Measurements from ENCODE around the gene MAML3.

DNA sequence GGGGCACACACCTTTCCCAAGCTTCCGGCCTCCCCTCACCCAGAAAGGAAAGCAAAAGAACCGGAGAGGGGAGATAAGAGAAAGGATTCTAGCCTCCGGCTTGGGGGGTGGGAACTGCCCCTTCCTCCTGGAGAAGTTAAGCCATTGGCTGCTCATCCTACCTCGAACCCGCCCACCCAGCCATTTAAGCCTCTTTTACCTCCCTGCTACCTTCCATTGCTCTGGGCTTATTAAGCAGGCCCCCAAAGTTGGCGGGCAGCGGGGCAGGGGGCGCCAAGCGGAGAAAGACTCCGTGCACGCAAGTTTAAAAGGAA lies 2.3 kb downstream of the MAML3 start:
- TF ChIP-seq, protein P1, sequence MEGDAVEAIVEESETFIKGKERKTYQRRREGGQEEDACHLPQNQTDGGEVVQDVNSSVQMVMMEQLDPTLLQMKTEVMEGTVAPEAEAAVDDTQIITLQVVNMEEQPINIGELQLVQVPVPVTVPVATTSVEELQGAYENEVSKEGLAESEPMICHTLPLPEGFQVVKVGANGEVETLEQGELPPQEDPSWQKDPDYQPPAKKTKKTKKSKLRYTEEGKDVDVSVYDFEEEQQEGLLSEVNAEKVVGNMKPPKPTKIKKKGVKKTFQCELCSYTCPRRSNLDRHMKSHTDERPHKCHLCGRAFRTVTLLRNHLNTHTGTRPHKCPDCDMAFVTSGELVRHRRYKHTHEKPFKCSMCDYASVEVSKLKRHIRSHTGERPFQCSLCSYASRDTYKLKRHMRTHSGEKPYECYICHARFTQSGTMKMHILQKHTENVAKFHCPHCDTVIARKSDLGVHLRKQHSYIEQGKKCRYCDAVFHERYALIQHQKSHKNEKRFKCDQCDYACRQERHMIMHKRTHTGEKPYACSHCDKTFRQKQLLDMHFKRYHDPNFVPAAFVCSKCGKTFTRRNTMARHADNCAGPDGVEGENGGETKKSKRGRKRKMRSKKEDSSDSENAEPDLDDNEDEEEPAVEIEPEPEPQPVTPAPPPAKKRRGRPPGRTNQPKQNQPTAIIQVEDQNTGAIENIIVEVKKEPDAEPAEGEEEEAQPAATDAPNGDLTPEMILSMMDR (IDR thresholded peaks at IDR 0.05; ENCODE audit: low read depth, low read length, poor library complexity, severe bottlenecking), result no peak
- no peak for TF ChIP-seq EZH2phosphoT487 (IDR thresholded peaks at IDR 0.05; ENCODE audit: borderline replicate concordance, low read length)

Measured in DOHH2 (cell line).